Stimulated activated CD8-positive, alpha-beta memory T cell treated with anti-CD3 and anti-CD28 coated beads, Interleukin-2, amount 100 ng/mL, for 1 hour (primary cell): ENCODE measurements around the gene TCEAL5.
"Not testable (repeated sequence)": the region's sequence is repeated elsewhere in the genome, so short reads cannot be mapped to it uniquely, and the experiment has no call there.

Experiments
- DNase-seq, 2 donors: peaks; one replicate each; pipeline ENCODE4 v3.0.0-alpha.2; 2020; ENCODE audit warnings: low read depth in 2 of 2

TCEAL5 gene, protein sequence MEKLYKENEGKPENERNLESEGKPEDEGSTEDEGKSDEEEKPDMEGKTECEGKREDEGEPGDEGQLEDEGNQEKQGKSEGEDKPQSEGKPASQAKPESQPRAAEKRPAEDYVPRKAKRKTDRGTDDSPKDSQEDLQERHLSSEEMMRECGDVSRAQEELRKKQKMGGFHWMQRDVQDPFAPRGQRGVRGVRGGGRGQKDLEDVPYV

GRCh38 chrX:103276581-103277002, at the start of gene TCEAL5:
Gene TCEAL5, minus strand, starts transcription at chrX:103276750. Its CDS starts 2,187 bp downstream, at chrX:103274563.
- no peak for DNase-seq

DNA sequence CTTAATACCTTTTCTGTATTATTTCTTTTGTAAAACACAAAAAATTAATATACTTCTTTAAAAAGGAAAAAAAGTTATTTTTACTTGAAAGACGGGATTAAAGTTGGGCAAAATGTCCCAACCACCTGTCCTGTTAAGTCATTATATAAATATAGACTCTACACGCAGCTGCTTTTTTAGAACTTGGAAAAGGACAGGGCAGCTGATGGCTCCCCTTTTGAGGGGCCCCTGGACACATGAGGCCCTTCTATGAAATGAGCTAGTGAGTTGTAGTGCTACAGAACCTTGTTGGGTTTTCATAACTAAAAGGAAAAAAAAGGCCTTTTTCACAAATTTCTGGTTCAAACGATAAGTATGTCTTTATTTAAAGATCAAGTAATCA, 34.8 kb upstream of the TCEAL5 start:
- DNase-seq = no peak

DNA sequence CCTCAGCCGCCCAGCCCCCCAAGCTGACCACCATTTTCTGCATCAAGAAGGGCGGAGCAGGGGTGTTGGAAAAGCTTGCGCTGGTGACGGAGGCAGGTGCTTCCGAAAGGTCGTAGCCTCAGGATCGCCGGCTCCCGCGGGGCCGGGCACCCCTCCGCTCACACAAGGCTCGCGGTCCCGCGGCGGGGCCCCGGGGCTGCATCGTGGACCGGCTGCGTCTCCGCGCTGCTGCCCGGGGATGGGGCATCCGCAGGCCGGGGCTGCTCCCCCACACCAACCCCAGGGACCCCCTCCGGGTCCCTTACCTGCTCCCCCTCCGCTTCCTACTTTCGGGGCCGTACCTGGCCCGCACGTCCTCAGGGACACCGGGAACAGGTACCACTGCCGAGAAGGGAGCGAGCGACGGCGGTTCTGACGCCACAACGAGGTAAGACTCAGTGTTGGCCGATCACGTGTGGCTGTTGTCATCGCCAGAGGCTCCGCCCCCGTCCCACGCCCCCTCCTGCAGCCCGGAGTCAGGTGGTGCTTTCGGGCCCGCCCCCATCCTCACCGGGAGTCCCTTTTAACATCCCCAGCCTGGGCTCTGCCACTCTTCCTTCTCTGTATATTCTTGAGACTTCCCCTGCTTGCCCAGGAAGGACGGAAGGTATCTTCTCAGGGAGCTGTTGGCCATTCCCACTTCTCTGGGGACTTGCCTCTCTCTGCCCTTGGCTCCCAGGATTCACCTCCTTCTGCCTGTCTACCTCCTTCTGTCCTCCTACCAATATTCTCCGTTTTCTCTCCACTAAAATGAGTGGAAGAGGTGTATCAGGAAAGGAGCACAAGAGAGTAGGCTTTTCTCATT, 34.2 kb upstream of the TCEAL5 start, which contains the start of gene BEX2:
Gene BEX2, minus strand, starts transcription at position 436 of the 844 bp plus-strand sequence. CDS start 1,014 bp downstream, outside the sequence.
- peak; percentile 47 to 69 for DNase-seq

GRCh38 chrX:103309860-103310554, 33.5 kb upstream of the TCEAL5 start:
- DNase-seq = no peak

- DNase-seq = not testable (repeated sequence)
Observed at GRCh38 chrX:103305666-103306065, 29.1 kb upstream of the TCEAL5 start.

- DNase-seq = no peak
Observed at GRCh38 chrX:103304705-103305104, 28.2 kb upstream of the TCEAL5 start.

DNA sequence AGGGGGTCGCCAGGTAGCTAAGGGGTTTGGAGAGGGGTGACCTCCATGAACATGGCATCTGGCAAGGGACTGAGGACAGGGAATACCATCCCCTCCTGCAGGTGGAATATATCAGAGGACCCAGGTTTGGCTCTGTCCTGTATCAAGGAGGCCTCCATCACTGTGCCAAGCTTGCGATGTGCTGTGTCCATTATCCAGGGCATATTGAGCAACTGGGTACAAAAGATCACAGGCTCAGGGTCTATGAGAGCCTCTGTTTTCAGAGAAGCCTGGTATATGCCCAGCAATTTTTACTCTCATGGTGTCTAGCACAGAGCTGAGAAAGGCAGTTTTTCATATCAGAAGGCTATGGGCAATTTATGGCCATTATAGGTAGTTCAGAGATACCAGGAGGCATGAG, 16.6 kb upstream of the TCEAL5 start:
- DNase-seq = no peak

- no peak for DNase-seq
Observed at GRCh38 chrX:103279624-103280023, 3.1 kb upstream of the TCEAL5 start.

GRCh38 chrX:103275947-103276567, 493 bp downstream of the TCEAL5 start:
- DNase-seq = no peak

DNA sequence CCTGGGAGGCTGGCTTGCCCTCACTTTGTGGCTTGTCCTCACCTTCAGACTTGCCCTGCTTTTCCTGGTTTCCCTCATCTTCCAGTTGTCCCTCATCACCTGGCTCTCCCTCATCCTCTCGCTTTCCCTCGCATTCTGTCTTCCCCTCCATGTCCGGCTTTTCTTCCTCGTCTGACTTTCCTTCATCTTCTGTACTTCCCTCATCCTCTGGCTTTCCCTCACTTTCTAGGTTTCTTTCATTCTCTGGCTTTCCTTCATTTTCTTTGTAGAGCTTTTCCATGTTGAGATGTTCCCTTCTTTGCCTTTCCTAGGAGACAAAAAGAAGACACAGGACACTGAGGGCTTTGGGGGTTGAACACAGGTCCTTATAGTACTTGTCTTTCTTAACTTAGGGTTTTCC, 2.3 kb downstream of the TCEAL5 start:
- no peak for DNase-seq

- no peak for DNase-seq
Observed at GRCh38 chrX:103258275-103258674, 18.3 kb downstream of the TCEAL5 start.

DNA sequence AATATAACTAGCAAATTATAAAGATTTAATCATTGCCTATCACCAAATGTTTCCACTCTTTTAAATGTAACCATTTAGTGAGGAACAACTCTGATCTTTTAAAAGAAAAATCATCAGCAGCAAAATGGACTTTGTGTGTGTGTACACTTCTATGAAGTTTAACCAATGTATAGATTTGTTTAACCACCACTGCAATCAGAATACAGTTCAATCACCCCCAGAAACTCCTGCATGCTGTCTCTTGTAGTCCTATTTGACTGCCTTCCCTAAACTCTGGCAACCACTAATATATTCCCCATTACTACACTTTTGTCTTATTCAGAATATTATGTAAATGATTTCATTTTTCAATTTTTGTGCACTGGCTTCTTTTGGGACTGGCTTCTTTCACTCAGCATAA, 19.9 kb downstream of the TCEAL5 start:
- DNase-seq = no peak

DNA sequence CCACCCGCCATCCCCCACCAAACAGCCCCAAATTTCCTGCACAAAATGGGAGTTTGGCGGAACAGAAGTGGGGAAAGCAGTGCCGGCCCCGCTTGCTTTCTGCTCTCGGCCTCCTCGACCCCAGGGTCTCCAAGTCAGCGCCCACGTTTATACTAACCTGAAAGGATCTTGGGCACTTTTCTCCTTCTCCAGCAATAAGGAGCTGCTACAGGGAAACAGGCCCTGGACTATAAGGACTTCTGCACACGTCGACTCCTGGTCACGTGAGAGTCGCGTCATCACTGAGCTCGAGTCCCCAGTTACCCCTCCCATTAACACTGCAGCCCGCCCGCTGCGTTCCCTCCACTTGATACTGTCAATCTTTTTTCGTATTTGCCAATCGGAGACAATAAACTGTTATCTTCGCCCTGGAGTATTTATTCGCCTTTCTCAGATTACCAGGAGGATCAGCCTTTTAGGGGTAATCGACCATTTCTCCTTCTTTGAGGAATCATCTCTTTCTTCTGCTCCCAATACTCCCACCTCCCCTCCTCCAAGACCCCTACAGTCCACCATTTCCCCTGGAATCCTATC, 21.5 kb downstream of the TCEAL5 start, which contains the start of gene TCEAL8:
Gene TCEAL8, minus strand, starts transcription at position 235 of the 573 bp plus-strand sequence. CDS start 1,176 bp downstream, outside the sequence.
- peak; percentile 19 to 20 for DNase-seq

- DNase-seq = no peak
Observed at GRCh38 chrX:103254171-103254824, 22.3 kb downstream of the TCEAL5 start.

DNA sequence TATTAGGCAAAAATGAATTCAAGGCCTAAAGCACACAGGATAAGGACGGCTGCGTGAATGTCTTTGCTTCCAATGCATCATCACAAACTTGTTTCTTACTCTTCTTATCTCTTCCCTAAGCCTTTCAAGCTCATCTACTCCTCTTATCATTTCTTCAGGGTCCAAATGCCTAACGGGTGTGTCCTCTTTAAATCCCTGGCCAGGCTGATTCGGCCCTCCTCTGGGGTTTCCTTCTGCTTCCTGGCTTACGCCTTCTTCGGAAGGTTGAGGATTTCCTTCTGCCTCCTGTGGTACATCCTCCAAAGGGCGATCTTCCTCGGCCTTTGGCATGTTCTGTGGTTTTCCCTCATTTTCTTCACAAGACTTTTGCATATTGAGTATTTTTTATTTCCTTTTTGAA, 22.9 kb downstream of the TCEAL5 start:
- no peak for DNase-seq

DNA sequence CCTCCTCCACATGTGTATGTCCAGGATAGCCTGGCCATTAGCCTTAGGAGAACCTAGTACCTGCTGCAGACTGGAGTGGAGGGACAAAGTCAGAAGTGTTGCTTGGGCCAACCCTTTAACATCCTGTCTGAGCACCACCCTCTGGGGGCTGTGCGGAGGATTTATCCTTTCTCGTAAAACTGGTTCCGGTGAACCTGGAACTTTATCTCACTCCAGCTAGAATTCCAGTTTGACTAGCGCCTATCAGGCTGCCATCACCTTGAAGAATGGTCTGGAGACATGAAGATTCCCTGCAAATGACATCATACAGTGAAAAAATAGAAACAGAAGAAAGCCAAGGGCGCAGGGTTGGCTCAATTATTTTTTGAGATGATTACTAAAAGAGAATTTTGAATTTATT, 25.6 kb downstream of the TCEAL5 start:
- DNase-seq = no peak

GRCh38 chrX:103249805-103250204, 26.7 kb downstream of the TCEAL5 start:
- no peak for DNase-seq

- DNase-seq = no peak
Observed at GRCh38 chrX:103248553-103248952, 28.0 kb downstream of the TCEAL5 start.

GRCh38 chrX:103240155-103240554, 36.4 kb downstream of the TCEAL5 start:
- DNase-seq = no peak

GRCh38 chrX:103236296-103236695, 40.3 kb downstream of the TCEAL5 start:
- no peak for DNase-seq

- DNase-seq = not testable (repeated sequence)
Observed at GRCh38 chrX:103235608-103236007, 40.9 kb downstream of the TCEAL5 start.
